ENCODE results near the gene LRRN4.
"Not testable (repeated sequence)": the region's sequence is repeated elsewhere in the genome, so short reads cannot be mapped to it uniquely, and the experiment has no call there.

The LRRN4 gene

DNA sequence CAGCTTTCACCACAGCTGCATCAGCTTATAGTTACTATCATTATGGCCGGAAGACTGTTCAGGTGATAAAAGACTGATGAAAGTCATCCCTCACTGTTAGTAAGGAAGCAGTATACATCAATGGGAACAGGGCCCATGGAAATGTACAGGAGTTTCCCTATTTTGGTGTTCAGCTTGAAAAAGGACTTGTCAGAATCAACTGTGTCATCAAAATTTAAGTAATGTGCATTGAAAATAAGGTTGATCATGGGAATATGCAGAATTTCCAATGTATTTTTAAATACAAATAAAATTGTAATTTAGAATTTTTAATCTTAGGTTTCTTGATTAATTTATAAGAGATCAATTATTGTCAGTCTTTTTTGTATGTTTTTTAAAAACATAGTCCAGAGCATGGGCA lies 16.8 kb downstream of the LRRN4 start:
- Histone ChIP-seq H3K9me3 (ENCODE audit: low read length) (peaks cover 5% of the 10 kb centered on the region), H3K36me3 (ENCODE audit: insufficient read depth, low read length) (peaks cover 71% of the 10 kb centered on the region), H3K4me1 (ENCODE audit: insufficient read depth, low read length) (no peaks in the 10 kb centered on the region), H3K27me3 (ENCODE audit: insufficient read depth, low read length) (no peaks in the 10 kb centered on the region), H3K4me3 (ENCODE audit: low read length) (no peak overlapping the region), H2AFZ (ENCODE audit: low read depth, low read length) (no peak overlapping the region)

DNA sequence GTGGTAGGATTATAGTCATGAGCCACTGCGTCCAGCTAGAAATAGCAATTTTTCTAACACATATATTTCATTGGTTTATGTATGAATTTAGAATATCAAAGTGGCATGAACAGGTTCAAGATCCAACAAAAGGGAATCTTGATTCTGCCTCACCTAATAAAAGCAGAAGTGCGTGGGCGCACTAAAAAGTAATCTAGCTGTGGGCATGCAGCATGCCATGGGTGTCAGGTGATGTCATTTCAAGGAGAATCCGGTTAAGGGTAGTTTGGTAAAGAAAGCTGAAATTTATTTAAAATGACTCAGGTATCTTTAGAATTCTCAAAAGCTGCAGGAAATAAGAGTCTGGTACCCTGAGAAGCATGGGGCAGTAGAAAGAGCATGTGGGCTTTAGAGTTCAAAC lies 17.6 kb downstream of the LRRN4 start:
- H3K27me3 ChIP-seq (ENCODE audit: insufficient read depth, low read length), result no peaks in the 10 kb centered on the region
- peaks cover 68% of the 10 kb centered on the region for H3K36me3 ChIP-seq (ENCODE audit: insufficient read depth, low read length)
- H2AFZ ChIP-seq (ENCODE audit: low read depth, low read length), result no peak overlapping the region
- H3K4me1 ChIP-seq (ENCODE audit: insufficient read depth, low read length), result no peaks in the 10 kb centered on the region
- no peak overlapping the region for H3K4me3 ChIP-seq (ENCODE audit: low read length)
- H3K9me3 ChIP-seq (ENCODE audit: low read length), result peaks cover 5% of the 10 kb centered on the region

DNA sequence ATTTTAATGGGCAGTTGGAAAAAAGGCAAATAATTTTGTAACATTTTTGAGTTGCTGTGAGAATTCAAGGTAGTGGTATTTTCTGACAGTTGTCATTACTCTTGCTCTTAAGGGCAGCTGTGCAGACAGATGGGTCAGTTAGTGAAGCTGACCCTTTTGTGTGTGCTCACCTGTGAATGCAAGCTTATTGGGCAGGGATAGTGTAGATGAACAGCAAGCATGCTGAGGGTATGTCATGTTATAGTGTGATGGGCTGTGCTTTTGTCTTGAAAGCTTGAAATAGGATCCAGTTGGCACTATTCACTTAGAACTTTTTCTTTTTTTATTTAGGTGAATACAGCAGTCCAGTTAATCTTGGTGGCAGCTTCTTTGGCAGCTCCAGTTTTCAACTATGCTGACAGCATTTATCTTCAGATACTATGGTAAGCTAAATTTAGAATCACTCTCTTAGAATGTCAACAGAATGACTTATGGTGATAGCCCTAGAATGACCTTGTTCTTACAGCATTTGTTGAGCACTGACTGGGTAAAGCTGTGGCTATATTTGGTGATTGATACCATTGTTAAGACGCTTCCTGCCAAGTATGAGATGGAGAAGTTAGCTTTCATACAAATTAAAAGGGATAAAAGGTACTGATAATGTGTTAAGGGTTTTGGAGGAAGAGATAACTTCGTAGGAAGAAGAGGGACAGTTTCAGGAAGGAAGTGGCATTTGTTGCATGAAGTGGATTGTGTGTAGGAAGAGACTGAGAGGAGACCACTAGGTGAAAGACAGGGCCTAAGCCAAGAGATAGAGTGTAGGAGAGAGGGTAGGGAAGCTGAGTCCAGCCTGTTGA lies 19.5 kb downstream of the LRRN4 start:
- Histone ChIP-seq H3K27me3 (ENCODE audit: insufficient read depth, low read length) (no peaks in the 10 kb centered on the region), H3K9me3 (ENCODE audit: low read length) (no peaks in the 10 kb centered on the region), H3K4me1 (ENCODE audit: insufficient read depth, low read length) (no peaks in the 10 kb centered on the region), H3K4me3 (ENCODE audit: low read length) (no peak overlapping the region), H3K36me3 (ENCODE audit: insufficient read depth, low read length) (peaks cover 51% of the 10 kb centered on the region), H2AFZ (ENCODE audit: low read depth, low read length) (no peak overlapping the region)

DNA sequence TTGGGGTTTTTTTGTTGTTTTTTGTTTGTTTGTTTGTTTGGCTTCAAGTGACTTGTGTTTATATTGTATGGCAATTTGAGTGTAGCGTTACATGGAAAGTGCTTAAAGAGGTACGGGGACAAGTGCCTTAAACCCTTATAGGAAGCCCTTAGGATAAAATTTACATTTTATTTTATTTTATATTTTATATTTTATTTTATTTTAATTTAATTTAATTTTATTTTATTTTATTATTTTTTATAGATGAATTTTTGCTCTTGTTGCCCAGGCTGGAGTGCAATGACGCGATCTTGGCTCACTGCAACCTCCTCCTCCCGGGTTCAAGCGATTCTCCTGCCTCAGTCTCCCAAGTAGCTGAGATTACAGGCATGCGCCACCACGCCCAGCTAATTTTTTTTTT lies 21.0 kb downstream of the LRRN4 start:
- not testable (repeated sequence) for H3K4me1 ChIP-seq (ENCODE audit: insufficient read depth, low read length); H2AFZ ChIP-seq (ENCODE audit: low read depth, low read length); H3K27me3 ChIP-seq (ENCODE audit: insufficient read depth, low read length); H3K9me3 ChIP-seq (ENCODE audit: low read length); H3K4me3 ChIP-seq (ENCODE audit: low read length)
- H3K36me3 ChIP-seq (ENCODE audit: insufficient read depth, low read length), result peaks cover 38% of the 10 kb centered on the region

DNA sequence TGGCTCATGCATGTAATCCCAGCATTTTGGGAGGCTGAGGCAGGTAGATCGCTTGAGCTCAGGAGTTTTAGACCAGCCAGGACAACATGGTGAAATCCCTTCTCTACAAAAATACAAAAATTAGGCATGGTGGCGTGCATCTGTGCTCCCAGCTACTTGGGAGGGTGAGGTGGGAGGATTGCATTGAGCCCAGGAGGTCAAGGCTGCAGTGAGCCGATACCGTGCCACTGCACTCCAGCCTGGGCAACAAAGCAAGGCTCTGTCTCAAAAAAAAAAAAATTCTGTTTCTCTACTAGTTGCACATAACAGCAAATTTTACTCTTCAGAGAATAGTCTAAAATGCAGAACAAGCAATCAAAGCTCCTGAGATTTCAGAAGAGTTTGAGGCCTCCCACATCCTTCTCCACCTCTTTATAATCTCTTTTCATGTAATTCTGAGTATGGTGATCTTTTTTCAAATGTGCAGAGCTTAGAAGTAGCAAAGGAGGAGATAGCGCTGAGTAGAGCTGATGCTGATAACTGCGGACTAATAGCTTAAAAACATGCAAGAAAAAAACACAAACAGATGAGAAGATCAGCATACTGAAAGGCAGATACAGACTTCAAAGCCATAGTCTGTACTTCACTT lies 23.3 kb downstream of the LRRN4 start:
- no peak overlapping the region for H3K4me3 ChIP-seq (ENCODE audit: low read length)
- H3K27me3 ChIP-seq (ENCODE audit: insufficient read depth, low read length), result no peaks in the 10 kb centered on the region
- H3K36me3 ChIP-seq (ENCODE audit: insufficient read depth, low read length), result peaks cover 33% of the 10 kb centered on the region
- peaks cover 4% of the 10 kb centered on the region for H3K9me3 ChIP-seq (ENCODE audit: low read length)
- H2AFZ ChIP-seq (ENCODE audit: low read depth, low read length), result no peak overlapping the region
- no peaks in the 10 kb centered on the region for H3K4me1 ChIP-seq (ENCODE audit: insufficient read depth, low read length)

DNA sequence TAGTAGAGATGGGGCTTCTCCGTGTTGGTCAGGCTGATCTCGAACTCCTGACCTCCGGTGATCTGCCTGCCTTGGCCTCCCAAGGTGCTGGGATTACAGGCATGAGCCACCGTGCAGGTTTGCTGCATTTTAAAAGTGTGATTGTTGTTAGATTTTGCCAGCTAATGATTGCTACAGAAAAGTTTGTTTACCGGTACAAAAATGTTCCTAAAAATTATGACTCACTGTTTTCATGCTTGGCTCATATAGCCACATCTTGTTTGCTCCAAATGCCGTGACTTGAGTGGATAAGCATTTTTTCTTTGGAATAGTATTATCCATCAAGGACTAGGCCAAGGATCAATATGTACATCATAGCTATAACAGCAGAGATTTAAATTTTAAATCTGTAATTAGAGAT lies 24.3 kb downstream of the LRRN4 start:
- Histone ChIP-seq H3K9me3 (ENCODE audit: low read length) (peaks cover 10% of the 10 kb centered on the region), H3K27me3 (ENCODE audit: insufficient read depth, low read length) (no peaks in the 10 kb centered on the region), H3K36me3 (ENCODE audit: insufficient read depth, low read length) (peaks cover 38% of the 10 kb centered on the region), H3K4me1 (ENCODE audit: insufficient read depth, low read length) (no peaks in the 10 kb centered on the region), H2AFZ (ENCODE audit: low read depth, low read length) (no peak overlapping the region), H3K4me3 (ENCODE audit: low read length) (no peak overlapping the region)

DNA sequence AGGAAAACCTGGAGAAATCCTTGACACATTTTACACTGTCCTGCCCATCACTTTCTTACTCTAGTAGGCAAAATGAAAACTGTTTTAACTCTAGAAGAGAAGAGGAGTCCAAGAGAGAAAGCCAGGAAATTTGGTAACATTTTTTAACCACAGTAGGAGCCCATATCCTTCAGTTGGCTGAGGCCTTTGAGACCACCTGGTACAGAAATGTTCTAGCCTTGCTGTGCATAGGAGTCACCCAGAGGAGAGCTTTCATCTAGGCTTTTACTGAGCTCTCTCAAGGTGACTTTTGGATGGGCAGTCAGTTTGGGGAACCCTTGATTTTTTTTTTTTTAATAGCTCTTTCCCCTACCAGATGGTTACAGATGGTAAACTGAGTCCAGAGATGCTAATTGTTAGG lies 25.0 kb downstream of the LRRN4 start:
- Histone ChIP-seq H3K36me3 (ENCODE audit: insufficient read depth, low read length) (peaks cover 37% of the 10 kb centered on the region), H3K9me3 (ENCODE audit: low read length) (peaks cover 10% of the 10 kb centered on the region)

DNA sequence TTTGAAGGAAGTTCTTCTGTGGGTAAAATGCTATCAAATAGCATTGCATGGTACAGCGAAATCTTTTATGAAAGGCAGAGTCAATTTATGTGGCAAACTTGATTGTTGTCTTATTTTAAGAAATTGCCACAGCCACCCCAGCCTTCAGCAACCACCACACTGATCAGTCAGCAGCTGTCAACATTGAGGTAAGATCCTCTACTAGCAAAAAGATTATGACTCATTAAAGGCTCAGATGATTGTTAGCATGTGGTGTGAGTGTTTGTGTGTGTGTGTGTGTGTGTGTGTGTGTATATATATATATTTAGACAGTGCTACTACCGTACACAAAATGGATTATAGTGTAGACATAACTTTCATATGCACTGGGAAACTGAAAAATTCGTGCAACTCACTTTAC lies 27.8 kb downstream of the LRRN4 start:
- H2AFZ ChIP-seq (ENCODE audit: low read depth, low read length), result no peak overlapping the region
- H3K9me3 ChIP-seq (ENCODE audit: low read length), result peaks cover 15% of the 10 kb centered on the region
- no peak overlapping the region for H3K4me3 ChIP-seq (ENCODE audit: low read length)
- H3K4me1 ChIP-seq (ENCODE audit: insufficient read depth, low read length), result no peaks in the 10 kb centered on the region
- no peaks in the 10 kb centered on the region for H3K27me3 ChIP-seq (ENCODE audit: insufficient read depth, low read length)
- H3K36me3 ChIP-seq (ENCODE audit: insufficient read depth, low read length), result peaks cover 42% of the 10 kb centered on the region

More for the DNA sequence above, 25.0 kb downstream of the LRRN4 start:
- no peak overlapping the region for H2AFZ ChIP-seq (ENCODE audit: low read depth, low read length)
- no peak overlapping the region for H3K4me3 ChIP-seq (ENCODE audit: low read length)
- H3K27me3 ChIP-seq (ENCODE audit: insufficient read depth, low read length), result no peaks in the 10 kb centered on the region
- no peaks in the 10 kb centered on the region for H3K4me1 ChIP-seq (ENCODE audit: insufficient read depth, low read length)

DNA sequence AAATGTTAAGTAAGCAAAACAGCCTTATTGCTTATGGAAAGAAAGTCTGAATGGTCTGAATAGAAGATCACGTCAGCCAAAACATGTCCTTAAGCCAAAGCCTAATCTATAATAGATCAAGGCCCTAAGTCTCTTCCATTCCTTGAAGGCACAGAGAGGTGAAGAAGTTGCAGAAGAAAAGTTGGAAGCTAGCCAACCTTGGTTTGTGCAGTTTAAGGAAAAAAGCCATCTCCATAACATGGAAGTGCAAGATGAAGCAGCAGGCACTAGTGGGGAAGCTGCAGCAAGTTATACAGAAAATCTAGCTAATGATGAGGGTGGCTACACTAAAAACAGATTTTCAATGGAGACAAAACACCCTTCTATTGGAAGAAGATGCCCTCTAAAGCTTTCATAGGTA lies 29.1 kb downstream of the LRRN4 start:
- no peak overlapping the region for H3K4me3 ChIP-seq (ENCODE audit: low read length)
- H2AFZ ChIP-seq (ENCODE audit: low read depth, low read length), result no peak overlapping the region
- H3K27me3 ChIP-seq (ENCODE audit: insufficient read depth, low read length), result no peaks in the 10 kb centered on the region
- H3K9me3 ChIP-seq (ENCODE audit: low read length), result peaks cover 15% of the 10 kb centered on the region
- H3K36me3 ChIP-seq (ENCODE audit: insufficient read depth, low read length), result peaks cover 50% of the 10 kb centered on the region
- H3K4me1 ChIP-seq (ENCODE audit: insufficient read depth, low read length), result no peaks in the 10 kb centered on the region

DNA sequence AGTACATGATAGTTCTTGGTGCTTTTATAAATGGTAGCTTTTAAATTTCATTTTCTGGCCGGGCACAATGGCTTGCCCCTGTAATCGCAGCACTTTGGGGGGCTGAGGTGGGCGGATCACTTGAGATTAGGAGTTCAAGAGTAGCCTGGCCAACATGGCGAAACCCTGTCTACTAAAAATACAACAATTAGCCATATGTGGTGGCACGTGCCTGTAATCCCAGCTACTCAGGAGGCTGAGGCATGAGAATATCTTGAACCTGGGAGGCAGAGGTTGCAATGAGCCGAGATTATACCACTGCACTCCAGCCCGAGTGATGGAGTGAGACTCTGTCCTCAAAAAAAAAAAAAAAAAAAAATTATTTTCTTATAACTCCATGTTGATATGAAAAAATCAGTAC lies 36.0 kb downstream of the LRRN4 start:
- Histone ChIP-seq H3K4me1 (ENCODE audit: insufficient read depth, low read length) (no peaks in the 10 kb centered on the region), H3K4me3 (ENCODE audit: low read length) (no peak overlapping the region), H3K36me3 (ENCODE audit: insufficient read depth, low read length) (peaks cover 38% of the 10 kb centered on the region), H3K9me3 (ENCODE audit: low read length) (no peaks in the 10 kb centered on the region), H2AFZ (ENCODE audit: low read depth, low read length) (no peak overlapping the region), H3K27me3 (ENCODE audit: insufficient read depth, low read length) (no peaks in the 10 kb centered on the region)

DNA sequence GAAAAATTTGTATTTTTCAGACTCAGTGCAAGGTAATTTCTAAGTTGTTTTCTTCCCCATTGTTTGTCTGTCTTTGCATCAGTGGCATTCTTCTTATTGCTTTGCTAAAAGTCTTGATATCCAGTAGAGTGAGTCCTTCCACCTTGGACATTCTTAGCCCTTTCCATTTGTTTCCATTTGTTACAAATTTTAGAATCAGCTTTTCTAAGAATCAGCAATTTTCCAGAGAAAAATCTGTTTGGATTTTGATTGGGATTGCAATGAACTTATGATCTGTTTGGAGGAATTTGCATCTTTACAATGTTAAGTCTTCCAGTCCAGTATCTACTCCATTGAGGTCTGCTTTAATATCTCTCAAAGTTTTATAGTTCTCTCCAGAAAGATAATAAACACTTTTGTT lies 36.4 kb downstream of the LRRN4 start:
- Histone ChIP-seq H3K4me3 (ENCODE audit: low read length) (no peak overlapping the region), H3K27me3 (ENCODE audit: insufficient read depth, low read length) (no peaks in the 10 kb centered on the region), H3K9me3 (ENCODE audit: low read length) (no peaks in the 10 kb centered on the region), H3K4me1 (ENCODE audit: insufficient read depth, low read length) (no peaks in the 10 kb centered on the region), H3K36me3 (ENCODE audit: insufficient read depth, low read length) (peaks cover 35% of the 10 kb centered on the region), H2AFZ (ENCODE audit: low read depth, low read length) (no peak overlapping the region)

DNA sequence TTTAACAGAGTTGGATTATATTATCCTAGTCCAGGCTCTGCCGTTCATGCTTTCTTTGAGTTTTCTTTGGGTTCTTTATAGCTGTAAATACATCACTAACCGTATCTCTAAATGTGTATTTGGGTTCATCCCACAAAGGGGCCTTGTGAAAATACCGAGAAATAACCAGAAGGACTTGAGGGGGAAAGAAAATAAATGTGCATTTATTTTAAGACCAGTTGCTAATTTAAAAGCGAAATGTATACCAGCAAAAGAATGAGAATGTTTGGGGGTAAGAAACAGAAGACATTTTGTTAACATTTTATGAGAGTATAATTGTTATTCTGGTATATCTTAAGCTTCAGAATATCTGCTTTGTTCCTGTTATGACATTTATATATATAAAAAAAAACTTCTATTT lies 38.9 kb downstream of the LRRN4 start:
- no peaks in the 10 kb centered on the region for H3K27me3 ChIP-seq (ENCODE audit: insufficient read depth, low read length)
- no peaks in the 10 kb centered on the region for H3K4me1 ChIP-seq (ENCODE audit: insufficient read depth, low read length)
- peaks cover 48% of the 10 kb centered on the region for H3K36me3 ChIP-seq (ENCODE audit: insufficient read depth, low read length)
- no peak overlapping the region for H2AFZ ChIP-seq (ENCODE audit: low read depth, low read length)
- H3K9me3 ChIP-seq (ENCODE audit: low read length), result no peaks in the 10 kb centered on the region
- no peak overlapping the region for H3K4me3 ChIP-seq (ENCODE audit: low read length)

DNA sequence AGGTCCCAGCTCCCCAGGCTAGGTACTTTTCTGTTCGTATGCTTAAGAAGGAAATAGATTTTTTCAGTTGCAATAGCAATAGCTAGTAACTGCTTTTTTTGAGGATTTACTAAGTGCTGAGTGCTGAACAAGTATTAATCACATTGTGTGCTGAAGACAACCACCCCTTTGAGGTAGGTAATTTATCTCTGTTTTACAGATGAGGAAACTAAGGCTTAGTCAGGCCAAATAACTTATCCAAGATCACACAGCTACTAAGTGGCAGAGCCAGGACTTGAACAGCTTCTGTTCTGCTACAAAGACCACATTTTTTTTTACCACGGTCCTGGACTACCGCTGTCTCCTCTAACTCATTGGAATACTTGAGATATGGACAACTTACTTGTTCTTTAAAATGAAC lies 39.8 kb downstream of the LRRN4 start:
- peaks cover 51% of the 10 kb centered on the region for H3K36me3 ChIP-seq (ENCODE audit: insufficient read depth, low read length)

More for the DNA sequence above, 39.8 kb downstream of the LRRN4 start:
- Histone ChIP-seq H2AFZ (ENCODE audit: low read depth, low read length) (no peak overlapping the region), H3K27me3 (ENCODE audit: insufficient read depth, low read length) (no peaks in the 10 kb centered on the region), H3K4me1 (ENCODE audit: insufficient read depth, low read length) (no peaks in the 10 kb centered on the region), H3K4me3 (ENCODE audit: low read length) (no peak overlapping the region), H3K9me3 (ENCODE audit: low read length) (no peaks in the 10 kb centered on the region)
